Suppressor macrophage treated with lipopolysaccharide for 1 hour (primary cell): ENCODE data around the gene NOS1AP.
A peak's percentile ranks its signal among the peaks of the same experiment; 100 is the strongest.

Source experiments
- DNase-seq, 3 donors: peaks; one replicate each; pipeline ENCODE4 v3.0.0-alpha.2; 2020 to 2022

The NOS1AP gene

DNA sequence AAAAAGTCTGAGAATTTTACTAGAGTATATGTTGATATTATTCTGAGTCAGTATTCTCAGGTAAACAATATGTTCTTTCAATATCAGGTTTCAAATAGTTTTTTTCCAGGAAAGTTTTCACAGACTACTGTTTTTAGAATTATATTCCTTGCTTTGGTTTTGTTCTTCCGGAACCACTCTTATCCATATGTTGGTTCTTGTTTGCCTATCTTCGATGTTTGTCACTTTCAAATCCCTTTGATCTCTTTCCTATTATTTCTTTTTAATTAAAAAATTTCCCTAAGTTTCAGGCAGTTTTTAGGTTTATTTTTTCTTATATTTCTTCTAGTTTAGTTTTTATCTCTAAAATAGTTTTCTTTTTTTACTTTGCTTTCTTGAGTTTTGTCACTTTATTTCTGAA, 20.9 kb downstream of the NOS1AP start:
- no peak for DNase-seq

DNA sequence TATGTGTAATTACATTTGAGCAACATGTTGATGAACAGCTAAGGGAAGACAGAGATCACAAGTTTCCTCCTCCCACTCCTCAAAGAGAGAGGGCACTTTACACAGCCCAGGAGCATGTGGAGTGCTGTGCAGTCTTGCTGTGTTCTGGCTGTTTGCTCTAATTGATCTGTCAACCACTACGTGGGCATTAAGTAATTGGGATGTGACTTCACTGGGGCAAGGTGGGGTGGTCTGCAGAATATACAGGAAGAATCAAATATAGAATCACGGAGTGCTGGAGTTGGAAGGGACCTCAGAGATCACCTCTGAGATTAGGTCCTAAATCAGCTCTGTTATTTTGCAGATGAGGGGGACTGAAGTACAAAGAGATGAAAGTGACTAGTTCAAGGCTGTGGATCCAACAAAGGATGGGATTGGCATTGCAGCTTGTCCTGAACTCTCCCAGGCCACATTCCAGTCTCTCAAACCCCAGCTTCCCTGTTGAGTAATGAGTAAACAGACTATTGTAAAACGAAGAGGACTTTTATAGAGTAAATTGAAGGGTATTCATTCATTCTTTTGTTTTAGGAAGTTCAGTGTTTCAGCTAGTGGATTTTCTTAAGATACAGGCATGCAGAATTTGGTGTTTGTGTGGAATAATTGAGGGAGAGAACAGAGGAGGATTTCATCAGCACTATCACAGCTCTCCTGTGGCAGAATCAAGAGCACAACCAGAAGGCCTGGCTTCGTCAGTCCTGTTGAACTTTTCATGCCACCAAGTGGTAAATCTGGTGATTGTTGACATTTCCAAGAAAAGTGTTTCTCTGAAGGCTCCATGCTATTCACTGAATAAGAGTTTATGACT, 22.4 kb downstream of the NOS1AP start:
- peak in 2 of 3 donors; percentile 12 to 23 for DNase-seq

GRCh38 chr1:162093095-162093494, 23.6 kb downstream of the NOS1AP start:
- no peak for DNase-seq

- DNase-seq: no peak
Observed at GRCh38 chr1:162094271-162094670, 24.8 kb downstream of the NOS1AP start.

DNA sequence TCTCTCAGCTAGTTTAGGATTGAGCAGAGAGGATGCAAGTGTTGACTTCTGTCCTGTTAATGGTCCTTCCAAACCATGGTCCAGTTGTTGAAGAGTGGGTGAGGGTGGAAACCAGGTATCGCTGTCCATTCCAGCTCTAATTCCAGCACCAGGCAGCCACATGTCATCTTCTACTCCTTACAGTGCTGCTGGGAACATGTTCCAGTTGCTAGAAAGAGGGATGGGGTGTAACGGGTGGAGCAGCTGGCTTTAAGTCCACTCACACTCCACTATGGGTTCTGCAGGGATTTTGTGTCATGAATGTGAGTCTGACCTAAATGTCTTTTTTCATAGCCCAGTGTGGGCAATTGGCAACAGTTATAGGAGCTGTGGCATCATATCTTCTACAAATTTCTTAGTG, 25.2 kb downstream of the NOS1AP start:
- DNase-seq: no peak

GRCh38 chr1:162107911-162108310, 38.4 kb downstream of the NOS1AP start:
- no peak for DNase-seq

GRCh38 chr1:162108426-162108825, 38.9 kb downstream of the NOS1AP start:
- no peak for DNase-seq

GRCh38 chr1:162110910-162111309, 41.4 kb downstream of the NOS1AP start:
- peak in 1 of 3 donors; percentile 6 for DNase-seq

- DNase-seq: no peak
Observed at GRCh38 chr1:162111572-162111971, 42.1 kb downstream of the NOS1AP start.

DNA sequence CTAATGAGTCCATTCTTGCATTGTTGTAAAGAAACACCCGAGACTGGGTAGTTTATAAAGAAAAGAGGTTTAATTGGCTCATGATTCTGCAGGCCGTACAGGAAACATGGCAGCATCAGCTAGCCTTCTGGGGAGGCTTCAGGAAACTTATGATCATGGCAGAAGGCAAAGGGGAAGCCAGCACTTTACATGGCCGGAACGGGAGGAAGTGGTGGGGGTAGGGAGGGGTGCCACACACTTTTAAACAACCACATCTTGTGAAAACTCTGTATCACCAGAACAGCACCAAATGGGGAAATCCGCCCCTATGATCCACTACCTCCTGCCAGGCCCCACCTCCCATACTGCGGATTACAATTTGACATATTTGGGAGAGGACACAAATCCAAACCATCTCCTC, 43.9 kb downstream of the NOS1AP start:
- peak; percentile 22 to 35 (median 23) for DNase-seq

- no peak for DNase-seq
Observed at GRCh38 chr1:162117039-162117774, 47.7 kb downstream of the NOS1AP start.

GRCh38 chr1:162118063-162118462, 48.6 kb downstream of the NOS1AP start:
- no peak for DNase-seq

DNA sequence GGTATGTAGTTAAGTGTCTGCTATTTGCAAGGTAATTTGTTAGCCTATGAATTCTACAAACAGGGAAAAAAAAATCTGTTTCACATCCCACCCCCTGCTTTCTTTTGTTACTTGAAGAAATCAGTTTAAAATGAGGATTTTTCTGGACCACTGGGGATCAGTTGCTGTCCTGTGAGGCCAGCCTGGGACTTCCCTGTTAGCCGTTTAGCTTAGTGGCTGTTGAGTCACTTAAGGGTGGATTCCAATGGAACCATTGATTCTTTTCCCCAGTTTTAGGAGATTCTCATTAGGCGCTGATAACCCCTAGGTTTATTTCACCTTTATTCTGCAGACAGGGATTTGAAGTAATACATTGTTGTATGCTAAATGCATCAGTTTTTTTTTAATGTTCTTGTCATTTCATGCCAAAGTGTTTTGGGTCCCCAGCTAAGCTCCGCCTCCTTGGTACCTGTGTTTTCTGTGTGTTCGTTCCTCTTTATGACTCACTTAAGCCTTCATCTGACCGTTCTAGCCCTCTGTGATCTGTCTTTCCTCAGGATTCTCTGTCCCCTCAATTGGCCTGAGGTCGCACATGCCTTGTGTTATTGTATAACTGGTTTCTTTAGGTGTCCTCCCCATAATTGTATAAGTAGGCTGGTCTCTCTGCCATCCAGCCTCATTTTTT, 59.3 kb downstream of the NOS1AP start:
- peak; percentile 33 to 42 (median 34) for DNase-seq

DNA sequence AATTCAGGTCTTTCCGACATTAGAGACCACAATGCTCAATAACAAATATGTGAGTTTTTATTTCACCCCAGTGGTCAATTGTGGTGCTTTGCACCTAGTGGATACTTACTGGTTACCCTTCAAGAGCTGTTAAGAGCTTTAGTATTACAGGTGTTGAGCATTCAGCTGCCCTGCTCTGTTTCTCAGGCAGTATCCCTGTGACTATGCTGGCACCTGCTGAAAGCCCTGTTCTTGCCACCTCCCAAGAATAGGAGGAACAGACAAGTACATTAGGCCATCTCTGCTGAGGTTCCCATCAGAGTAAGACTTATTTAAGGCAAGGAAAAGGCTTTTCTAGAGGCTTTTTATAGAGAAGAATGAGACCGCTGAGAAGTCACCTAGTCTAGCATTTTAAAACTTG, 60.8 kb downstream of the NOS1AP start:
- DNase-seq: no peak

GRCh38 chr1:162131400-162132321, 62.2 kb downstream of the NOS1AP start:
- no peak for DNase-seq

- DNase-seq: no peak
Observed at GRCh38 chr1:162133566-162133965, 64.1 kb downstream of the NOS1AP start.

GRCh38 chr1:162134646-162135045, 65.2 kb downstream of the NOS1AP start:
- DNase-seq: no peak

DNA sequence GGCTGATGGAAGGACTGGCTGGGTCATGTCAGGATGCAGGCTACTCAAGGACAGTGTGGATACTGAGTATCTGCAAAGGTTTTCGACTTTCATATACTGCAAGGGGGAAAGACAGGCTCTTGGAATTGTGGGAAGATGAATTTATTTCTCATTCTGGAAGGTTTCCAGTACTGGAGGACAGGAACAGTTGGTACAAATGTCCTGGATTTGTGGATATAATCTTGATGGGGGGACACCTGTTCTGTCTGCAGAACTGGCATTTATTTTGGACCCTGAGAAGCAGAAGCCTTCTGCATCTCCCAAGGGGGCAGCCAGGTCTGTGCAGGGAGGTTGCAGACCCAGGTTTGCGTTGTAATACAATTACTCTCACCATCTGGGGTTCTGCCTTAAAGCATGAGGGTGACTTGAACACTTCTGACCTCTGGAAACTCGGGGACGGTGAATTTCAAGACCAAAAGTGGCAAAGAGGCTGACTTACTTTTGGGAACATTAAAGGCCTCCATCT, 65.8 kb downstream of the NOS1AP start:
- no peak for DNase-seq

- no peak for DNase-seq
Observed at GRCh38 chr1:162136760-162137159, 67.3 kb downstream of the NOS1AP start.

DNA sequence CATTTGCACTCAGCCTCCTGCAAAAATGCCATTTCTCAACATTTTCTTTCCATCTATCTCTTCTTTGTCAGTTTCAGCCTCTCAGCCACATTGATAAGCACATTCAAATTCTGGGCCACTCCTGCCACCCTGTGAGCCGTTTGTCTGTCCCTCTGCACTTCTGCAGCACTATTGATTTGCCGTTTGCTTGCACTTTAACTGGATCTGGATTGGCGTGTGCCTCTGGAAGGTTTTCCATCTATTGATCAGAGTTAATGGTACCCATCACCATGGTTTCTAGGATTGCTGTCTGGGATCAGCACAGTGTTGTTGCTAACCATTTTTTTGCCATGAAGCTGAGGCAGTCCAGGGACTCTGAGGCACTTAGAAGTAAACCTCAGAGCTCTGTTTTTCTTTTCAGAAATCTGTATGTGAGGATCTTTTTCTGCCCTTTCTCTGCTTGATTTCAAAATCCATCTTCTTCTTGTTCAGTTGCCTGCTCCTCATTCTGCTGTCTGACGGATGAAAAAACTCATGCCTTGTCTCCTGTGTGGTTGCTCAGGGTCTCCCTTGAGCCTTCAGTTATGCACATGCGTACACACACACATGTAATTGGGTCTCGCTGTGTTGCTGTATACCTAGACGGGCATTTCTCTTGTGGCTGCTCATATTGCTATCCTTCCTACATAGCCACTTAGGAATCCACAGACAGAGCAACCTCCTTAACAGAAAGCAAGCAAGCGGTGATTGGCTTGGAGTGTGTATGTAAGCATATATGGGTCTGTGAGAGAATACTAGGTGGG, 67.9 kb downstream of the NOS1AP start:
- DNase-seq: no peak

DNA sequence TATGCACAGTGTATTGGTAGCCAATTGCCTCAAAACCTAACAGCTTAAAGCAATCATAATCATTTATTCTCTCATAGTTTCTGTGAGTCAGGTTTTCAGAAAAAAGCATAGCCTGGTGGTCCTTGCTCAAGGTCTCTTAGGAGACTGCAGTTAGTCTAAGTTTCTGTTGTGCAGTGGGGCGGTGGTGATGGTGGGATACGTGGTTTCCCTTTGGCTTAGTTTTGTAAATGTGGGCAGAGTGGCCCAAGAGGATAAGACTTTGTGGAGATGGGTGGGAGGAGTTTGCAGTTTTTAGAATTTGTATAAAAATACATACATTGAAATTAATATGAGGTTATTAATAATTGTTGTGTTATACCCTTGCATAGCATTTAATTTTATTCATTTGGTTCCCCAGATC, 68.6 kb downstream of the NOS1AP start:
- no peak for DNase-seq
